HEK293 (cell line): ENCODE measurements around the gene ASB6.
A peak's percentile ranks its signal among the peaks of the same experiment; 100 is the strongest.

Experiments
- CTCF ChIA-PET: fragments of 350-600 bp; formaldehyde crosslinking; extraction: SDS; loops from one replicate; lab custom pipeline; 2021; ENCODE audit warnings: antibody characterized with exemption; lab: Yijun Ruan, JAX
- POLR2A ChIA-PET: fragments of 300-600 bp; formaldehyde crosslinking; extraction: SDS; loops from one replicate; lab custom pipeline; 2020; ENCODE audit warnings: antibody characterized with exemption, inconsistent platforms; lab: Yijun Ruan, JAX
- H3K27ac ChIP-seq: fragments of 200-500 bp; sonication (Bioruptor generic); 2 replicates; pipeline ENCODE4 v1.5.1; 2014; ENCODE audit warnings: low read depth, low read length, control low read depth, inconsistent platforms; ENCODE audit errors: extremely low read depth
- H3K36me3 ChIP-seq, 2 experiments: fragments of 200-500 bp in 1 of 2; sonication (Bioruptor generic) in 1 of 2; 1 replicate in 1 of 2; 2 replicates in 1 of 2; pipeline ENCODE4 v1.5.1; 2014 to 2017; ENCODE audit warnings: inconsistent platforms in 2 of 2, low read length in 2 of 2; ENCODE audit not compliant: control insufficient read depth in 2 of 2, insufficient read depth in 1 of 2
- H3K4me1 ChIP-seq: fragments of 200-500 bp; sonication (Bioruptor generic); 2 replicates; pipeline ENCODE4 v1.5.1; 2014; ENCODE audit warnings: mild to moderate bottlenecking, low read length, inconsistent platforms; ENCODE audit not compliant: control insufficient read depth, insufficient read depth
- H3K4me3 ChIP-seq: 2 replicates; pipeline ENCODE4 v1.5.1; 2011; ENCODE audit warnings: low read depth, mild to moderate bottlenecking, control low read depth, low read length, moderate library complexity
- H3K9me3 ChIP-seq: fragments of 200-500 bp; sonication (Bioruptor generic); 2 replicates; pipeline ENCODE4 v1.5.1; 2014; ENCODE audit warnings: low read depth, low read length, inconsistent platforms; ENCODE audit not compliant: control insufficient read depth, insufficient read depth
- GLIS1 ChIP-seq: fragments of 450-650 bp; formaldehyde crosslinking; IDR thresholded peaks from 2 replicates; pipeline ENCODE4 v1.5.1; 2016; ENCODE audit warnings: missing biosample characterization, missing genetic modification characterization
- REPIN1 ChIP-seq: fragments of 450-650 bp; formaldehyde crosslinking; IDR thresholded peaks from 2 replicates; pipeline ENCODE4 v1.5.1; 2017; ENCODE audit warnings: missing biosample characterization, missing genetic modification characterization, low read depth
- SALL2 ChIP-seq: fragments of 450-650 bp; formaldehyde crosslinking; IDR thresholded peaks from 2 replicates; pipeline ENCODE4 v1.5.0; 2017; ENCODE audit warnings: missing biosample characterization, mild to moderate bottlenecking, missing genetic modification characterization, borderline replicate concordance
- SCRT1 ChIP-seq: fragments of 450-650 bp; formaldehyde crosslinking; IDR thresholded peaks from 2 replicates; pipeline ENCODE4 v1.5.1; 2016; ENCODE audit warnings: missing biosample characterization, missing genetic modification characterization, borderline replicate concordance
- SP2 ChIP-seq: fragments of 450-650 bp; formaldehyde crosslinking; IDR thresholded peaks from 2 replicates; pipeline ENCODE4 v1.5.1; 2016; ENCODE audit warnings: missing biosample characterization, missing genetic modification characterization
- SP7 ChIP-seq: fragments of 450-650 bp; formaldehyde crosslinking; IDR thresholded peaks from 2 replicates; pipeline ENCODE4 v1.5.1; 2016; ENCODE audit warnings: missing biosample characterization, missing genetic modification characterization
- ZNF2 ChIP-seq: fragments of 450-650 bp; formaldehyde crosslinking; IDR thresholded peaks from 2 replicates; pipeline ENCODE4 v1.5.1; 2016; ENCODE audit warnings: missing biosample characterization, missing genetic modification characterization
- ZNF223 ChIP-seq: fragments of 450-650 bp; formaldehyde crosslinking; IDR thresholded peaks from 2 replicates; pipeline ENCODE4 v1.5.1; 2016; ENCODE audit warnings: missing biosample characterization, missing genetic modification characterization
- ZNF324 ChIP-seq: fragments of 450-650 bp; formaldehyde crosslinking; IDR thresholded peaks from 2 replicates; pipeline ENCODE4 v1.5.1; 2016; ENCODE audit warnings: missing biosample characterization, missing genetic modification characterization
- ZNF366 ChIP-seq: fragments of 450-650 bp; formaldehyde crosslinking; conservative IDR thresholded peaks from 2 replicates; pipeline ENCODE4 v1.5.1; 2016; ENCODE audit warnings: missing biosample characterization, missing genetic modification characterization
- ZNF391 ChIP-seq: fragments of 450-650 bp; formaldehyde crosslinking; IDR thresholded peaks from 2 replicates; pipeline ENCODE4 v1.5.1; 2016; ENCODE audit warnings: low read depth, missing biosample characterization, missing genetic modification characterization, borderline replicate concordance
- ZNF398 ChIP-seq: fragments of 450-650 bp; formaldehyde crosslinking; IDR thresholded peaks from 2 replicates; pipeline ENCODE4 v1.5.1; 2017; ENCODE audit warnings: missing biosample characterization, missing genetic modification characterization
- ZNF449 ChIP-seq: fragments of 450-650 bp; formaldehyde crosslinking; IDR thresholded peaks from 2 replicates; pipeline ENCODE4 v1.5.1; 2017; ENCODE audit warnings: missing biosample characterization, mild to moderate bottlenecking, missing genetic modification characterization, moderate library complexity
- ZNF558 ChIP-seq: fragments of 450-650 bp; formaldehyde crosslinking; IDR thresholded peaks from 2 replicates; pipeline ENCODE4 v1.5.1; 2016; ENCODE audit warnings: missing biosample characterization, missing genetic modification characterization
- ZNF560 ChIP-seq: fragments of 450-650 bp; formaldehyde crosslinking; IDR thresholded peaks from 2 replicates; pipeline ENCODE4 v1.5.1; 2017; ENCODE audit warnings: missing biosample characterization, missing genetic modification characterization, borderline replicate concordance
- ZNF596 ChIP-seq: fragments of 450-650 bp; IDR thresholded peaks from 2 replicates; pipeline ENCODE4 v1.5.0; 2018; ENCODE audit warnings: missing biosample characterization, mild to moderate bottlenecking, missing genetic modification characterization, moderate library complexity
- ZNF645 ChIP-seq: fragments of 450-650 bp; formaldehyde crosslinking; IDR thresholded peaks from 2 replicates; pipeline ENCODE4; 2016; ENCODE audit warnings: missing biosample characterization, missing genetic modification characterization
- ZNF664 ChIP-seq: fragments of 450-650 bp; formaldehyde crosslinking; IDR thresholded peaks from 2 replicates; pipeline ENCODE4 v1.5.1; 2016; ENCODE audit warnings: missing biosample characterization, missing genetic modification characterization
- ZNF768 ChIP-seq: fragments of 450-650 bp; formaldehyde crosslinking; IDR thresholded peaks from 2 replicates; pipeline ENCODE4 v1.5.1; 2018; ENCODE audit warnings: missing biosample characterization, mild to moderate bottlenecking, missing genetic modification characterization
- ZNF791 ChIP-seq: fragments of 450-650 bp; formaldehyde crosslinking; IDR thresholded peaks from 2 replicates; pipeline ENCODE4 v1.5.1; 2016; ENCODE audit warnings: missing biosample characterization, missing genetic modification characterization

Gene ASB6

GRCh38 chr9:129606161-129607026 is 35.6 kb downstream of the ASB6 start:
- ChIA-PET POLR2A (interaction anchor here (1.2 to 1.7 kb wide), 2 partner anchors 428 to 463 kb away, joined by 4 to 5 read pairs; partner anchors contain the start of gene IER5L), CTCF (interaction anchor here (0.6 to 3.8 kb wide), 12 partner anchors 10 to 475 kb away, joined by 3 to 22 read pairs (median 4); partner anchors contain the start of gene C9orf50)
- H3K4me3 ChIP-seq = no peak overlapping the region
- no peaks in the 10 kb centered on the region; the same call in 1 of the 2 replicates for H3K4me1 ChIP-seq
- H3K27ac ChIP-seq = no peak overlapping the region
- H3K9me3 ChIP-seq = no peaks in the 10 kb centered on the region
- no peak for TF ChIP-seq REPIN1 (tag by site-specific recombination)
- TF ChIP-seq ZNF768 (tag by site-specific recombination) = peak; percentile 87
- no peaks in the 10 kb centered on the region for H3K36me3 ChIP-seq

GRCh38 chr9:129604766-129605163 is 37.2 kb downstream of the ASB6 start:
- H3K27ac ChIP-seq = no peak overlapping the region
- CTCF ChIA-PET = interaction anchor here (0.6 to 1.5 kb wide), 3 partner anchors 20 to 1845 kb away, joined by 3 to 5 read pairs (median 4); no protein-coding TSS in a partner anchor
- no peak overlapping the region for H3K4me3 ChIP-seq
- H3K9me3 ChIP-seq = no peaks in the 10 kb centered on the region
- TF ChIP-seq SP2 = peak; percentile 45
- no peak for TF ChIP-seq SP7 (tag by site-specific recombination)
- TF ChIP-seq, all 188 proteins: peak for 1
- H3K36me3 ChIP-seq = no peaks in the 10 kb centered on the region
- no peaks in the 10 kb centered on the region; the same call in 1 of the 2 replicates for H3K4me1 ChIP-seq
- POLR2A ChIA-PET = interaction anchor here (1.0 kb wide), 1 partner anchor 9 kb away, joined by 3 read pairs; no protein-coding TSS in a partner anchor

GRCh38 chr9:129604056-129604765 is 37.7 kb downstream of the ASB6 start:
- Histone ChIP-seq H3K9me3 (no peaks in the 10 kb centered on the region), H3K4me1 (no peaks in the 10 kb centered on the region)
- CTCF ChIA-PET = interaction anchor here (0.5 to 1.5 kb wide), 6 partner anchors 20 to 466 kb away, joined by 3 to 5 read pairs (median 4); no protein-coding TSS in a partner anchor

GRCh38 chr9:129602598-129603415 is 39.1 kb downstream of the ASB6 start:
- H3K36me3 ChIP-seq = no peaks in the 10 kb centered on the region
- no peaks in the 10 kb centered on the region for H3K9me3 ChIP-seq
- H3K4me3 ChIP-seq = no peak overlapping the region
- no peaks in the 10 kb centered on the region for H3K4me1 ChIP-seq
- POLR2A ChIA-PET = interaction anchor here (0.7 kb wide), 2 partner anchors 105 to 830 kb away, joined by 4 read pairs; no protein-coding TSS in a partner anchor
- no peak overlapping the region for H3K27ac ChIP-seq
- CTCF ChIA-PET = interaction anchor here (0.6 to 1.2 kb wide), 6 partner anchors 7 to 235 kb away, joined by 3 to 5 read pairs (median 4); no protein-coding TSS in a partner anchor
- TF ChIP-seq SCRT1 (tag by site-specific recombination) (no peak), ZNF366 (tag by site-specific recombination) (peak; percentile 94), SALL2 (tag by site-specific recombination) (no peak), ZNF449 (tag by site-specific recombination) (no peak), ZNF558 (tag by site-specific recombination) (no peak), ZNF324 (tag by site-specific recombination) (no peak), ZNF560 (no peak), ZNF398 (tag by site-specific recombination) (peak; percentile 80)

More at GRCh38 chr9:129604056-129604765, 37.7 kb downstream of the ASB6 start:
- H3K27ac ChIP-seq = no peak overlapping the region
- POLR2A ChIA-PET = no interaction called here
- TF ChIP-seq ZNF2 (tag by site-specific recombination) = no peak
- no peak for TF ChIP-seq ZNF791 (tag by site-specific recombination)
- TF ChIP-seq ZNF664 (tag by site-specific recombination) = no peak
- TF ChIP-seq ZNF596 (tag by site-specific recombination) = no peak
- TF ChIP-seq GLIS1 (tag by site-specific recombination) = no peak
- peak; percentile 96 for TF ChIP-seq ZNF768 (tag by site-specific recombination)
- TF ChIP-seq ZNF223 (tag by site-specific recombination) = peak; percentile 54; the same call in 1 of the 2 replicates
- TF ChIP-seq ZNF645 (tag by site-specific recombination) = no peak
- TF ChIP-seq ZNF391 (tag by site-specific recombination) = no peak
- H3K4me3 ChIP-seq = no peak overlapping the region
- H3K36me3 ChIP-seq = no peaks in the 10 kb centered on the region
